CD14-positive monocyte (primary cell): ENCODE data around the gene KCNC1. TPM values are rescaled to one million over a fixed set of nuclear protein-coding genes. Genes with fewer than 3 reads are reported as not detected.

Experiments
- DNase-seq, 3 donors: peaks; one replicate each; pipeline ENCODE4 v3.0.0-alpha.2; 2011 to 2022
- H2AFZ ChIP-seq: 2 replicates; pipeline ENCODE4 v1.6.0; 2012; ENCODE audit warnings: mild to moderate bottlenecking, low read depth, low read length, inconsistent platforms; ENCODE audit not compliant: insufficient read depth, poor library complexity, severe bottlenecking
- H3K27ac ChIP-seq, 2 donors: 1 replicate in 1 of 2; 2 replicates in 1 of 2; pipeline ENCODE4 v1.5.1; 2012 to 2013; ENCODE audit warnings: low read length in 2 of 2, control low read depth in 1 of 2, inconsistent platforms in 1 of 2, low read depth in 1 of 2, mild to moderate bottlenecking in 1 of 2
- H3K27me3 ChIP-seq, 2 donors: one replicate each; pipeline versions ENCODE4 v1.6.0 to v1.6.1; 2011 to 2013; ENCODE audit warnings: low read length in 2 of 2; ENCODE audit not compliant: control insufficient read depth in 2 of 2, insufficient read depth in 2 of 2
- H3K36me3 ChIP-seq, 2 donors: replicated peaks in 1 of 2; 1 replicate in 1 of 2; 2 replicates in 1 of 2; pipeline versions ENCODE4 v1.5.1 to v1.6.1; 2012 to 2013; ENCODE audit warnings: low read length in 2 of 2, control low read depth in 1 of 2, inconsistent platforms in 1 of 2, mild to moderate bottlenecking in 1 of 2; ENCODE audit not compliant: insufficient read depth in 2 of 2, control insufficient read depth in 1 of 2
- H3K4me1 ChIP-seq, 2 donors: 1 replicate in 1 of 2; 2 replicates in 1 of 2; pipeline versions ENCODE4 v1.5.1 to v1.6.1; 2012 to 2013; ENCODE audit warnings: low read length in 2 of 2, control low read depth in 1 of 2, inconsistent platforms in 1 of 2, mild to moderate bottlenecking in 1 of 2, moderate library complexity in 1 of 2; ENCODE audit not compliant: insufficient read depth in 2 of 2, control insufficient read depth in 1 of 2
- H3K4me2 ChIP-seq: replicated peaks from 2 replicates; pipeline ENCODE3; 2012; ENCODE audit warnings: low read length, moderate library complexity, mild to moderate bottlenecking; ENCODE audit not compliant: poor library complexity, severe bottlenecking; ENCODE audit errors: extremely low read depth
- H3K4me3 ChIP-seq, 3 experiments: fragments of 200-600 bp in 1 of 3; sonication (generic) in 1 of 3; replicated peaks in 1 of 3; 1 replicate in 2 of 3; 2 replicates in 1 of 3; pipeline ENCODE4 v1.5.1; 2011 to 2013; ENCODE audit warnings: low read length in 3 of 3, mild to moderate bottlenecking in 3 of 3, control low read depth in 2 of 3, low read depth in 2 of 3, inconsistent platforms in 1 of 3, moderate library complexity in 1 of 3
- H3K79me2 ChIP-seq: 2 replicates; pipeline ENCODE4 v1.6.0; 2012; ENCODE audit warnings: mild to moderate bottlenecking, control low read depth, inconsistent platforms, low read length, moderate library complexity; ENCODE audit not compliant: insufficient read depth
- H3K9ac ChIP-seq: 2 replicates; pipeline ENCODE4 v1.6.0; 2017; ENCODE audit warnings: low read length, mild to moderate bottlenecking; ENCODE audit not compliant: insufficient read depth, poor library complexity, severe bottlenecking
- H3K9me3 ChIP-seq, 2 donors: replicated peaks in 1 of 2; 1 replicate in 1 of 2; 2 replicates in 1 of 2; pipeline versions ENCODE4 v1.5.1 to v1.6.1; 2012 to 2013; ENCODE audit warnings: low read length in 2 of 2, control low read depth in 1 of 2; ENCODE audit not compliant: control insufficient read depth in 1 of 2, insufficient read depth in 1 of 2
- H4K20me1 ChIP-seq: 2 replicates; pipeline ENCODE4 v1.6.0; 2012; ENCODE audit warnings: mild to moderate bottlenecking, low read length, control low read depth, moderate library complexity; ENCODE audit not compliant: insufficient read depth
- H3K27ac Mint-ChIP-seq, 7 donors: one replicate each; pipeline ENCODE4 v1.8.0; 2020; ENCODE audit warnings: mild to moderate bottlenecking in 7 of 7, mixed read lengths in 7 of 7, moderate library complexity in 6 of 7, inconsistent platforms in 2 of 7
- H3K27me3 Mint-ChIP-seq, 3 donors: one replicate each; pipeline ENCODE4 v1.8.0; 2021 to 2022; ENCODE audit warnings: low read depth in 3 of 3, mild to moderate bottlenecking in 3 of 3, mixed read lengths in 3 of 3, moderate library complexity in 3 of 3, inconsistent platforms in 1 of 3
- H3K36me3 Mint-ChIP-seq, 2 donors: one replicate each; pipeline ENCODE4 v1.8.0; 2020; ENCODE audit warnings: mixed read lengths in 2 of 2, inconsistent platforms in 1 of 2, mild to moderate bottlenecking in 1 of 2
- H3K4me1 Mint-ChIP-seq: one replicate; pipeline ENCODE4 v1.8.0; 2020; ENCODE audit warnings: mild to moderate bottlenecking, mixed read lengths
- H3K4me3 Mint-ChIP-seq, 2 donors: one replicate each; pipeline ENCODE4 v1.8.0; 2020; ENCODE audit warnings: mild to moderate bottlenecking in 2 of 2, mixed read lengths in 2 of 2, moderate library complexity in 1 of 2
- H3K9me3 Mint-ChIP-seq, 7 donors: one replicate each; pipeline ENCODE4 v1.8.0; 2020 to 2022; ENCODE audit warnings: mixed read lengths in 7 of 7, mild to moderate bottlenecking in 6 of 7, moderate library complexity in 6 of 7, inconsistent platforms in 2 of 7
- CTCF ChIP-seq: fragments of 200-600 bp; IDR thresholded peaks from one replicate; pipeline ENCODE4 v1.8.0; 2022; ENCODE audit warnings: antibody characterized with exemption, mild to moderate bottlenecking
- WGBS: methylation state at CpG from one replicate; pipeline ENCODE4 v1.1.5; 2013; ENCODE audit warnings: missing lambda C conversion rate; ENCODE audit not compliant: insufficient coverage; 5-methylcytosine and 5-hydroxymethylcytosine counted together
- intact Hi-C, 2 donors: fragments of 100-400 bp; cut with micrococcal nuclease; formaldehyde crosslinking; loops; one replicate each; pipeline versions ENCODE4 v1.15.0 to v1.15.1; 2023
- polyA plus RNA-seq, 3 donors: library from polyadenylated mRNA; depleted of rRNA in 1 of 3; unstranded in 2 of 3; stranded (reverse) in 1 of 3; fragments of 300-500 nt in 2 of 3; fragments of >200 nt in 1 of 3; fragmentation: Illumina TruSeq in 2 of 3; gene quantifications; 1 replicate in 2 of 3; 2 replicates in 1 of 3; pipeline ENCODE4 v1.2.3, GENCODE V29; 2012 to 2021

The KCNC1 gene
- polyA plus RNA-seq, 3 donors: not detected

GRCh38 chr11:17775035-17775348 lies 40.4 kb downstream of the KCNC1 start:
- H3K9me3 ChIP-seq: no peaks in the 10 kb centered on the region
- H4K20me1 ChIP-seq: no peaks in the 10 kb centered on the region
- DNase-seq: no peak
- Mint-ChIP-seq H3K27ac (no peak overlapping the region), H3K9me3 (peaks cover 0 to 2% (median 0%) of the 10 kb centered on the region in 7 donors), H3K27me3 (peaks cover 0 to 6% (median 0%) of the 10 kb centered on the region in 3 donors), H3K36me3 (no peaks in the 10 kb centered on the region), H3K4me1 (no peaks in the 10 kb centered on the region), H3K4me3 (no peak overlapping the region)
- no peaks in the 10 kb centered on the region for H3K27me3 ChIP-seq
- H3K4me1 ChIP-seq: no peaks in the 10 kb centered on the region
- no peak overlapping the region for H2AFZ ChIP-seq
- H3K36me3 ChIP-seq: no peaks in the 10 kb centered on the region
- no peak overlapping the region for H3K4me2 ChIP-seq
- WGBS: 90% methylated on average over 2 of the region's 3 CpGs
- no peaks in the 10 kb centered on the region for H3K79me2 ChIP-seq
- TF ChIP-seq CTCF: no peak
- H3K9ac ChIP-seq: no peak overlapping the region
- intact Hi-C loops: no loop called here
- no peak overlapping the region for H3K4me3 ChIP-seq
- H3K27ac ChIP-seq: no peak overlapping the region

- WGBS: 96% methylated on average over 9 of the region's 18 CpGs
- no peak for TF ChIP-seq CTCF
- Mint-ChIP-seq H3K4me1 (no peaks in the 10 kb centered on the region), H3K4me3 (no peak overlapping the region), H3K27ac (no peak overlapping the region), H3K27me3 (peaks cover 0 to 6% (median 0%) of the 10 kb centered on the region in 3 donors), H3K9me3 (peaks cover 0 to 2% (median 0%) of the 10 kb centered on the region in 7 donors), H3K36me3 (no peaks in the 10 kb centered on the region)
- Histone ChIP-seq H3K79me2 (no peaks in the 10 kb centered on the region), H4K20me1 (no peaks in the 10 kb centered on the region), H3K27ac (no peak overlapping the region), H3K9me3 (no peaks in the 10 kb centered on the region), H3K9ac (no peak overlapping the region), H3K4me1 (no peaks in the 10 kb centered on the region), H3K4me2 (no peak overlapping the region), H2AFZ (no peak overlapping the region), H3K36me3 (no peaks in the 10 kb centered on the region), H3K4me3 (no peak overlapping the region), H3K27me3 (no peaks in the 10 kb centered on the region)
- intact Hi-C loops: no loop called here
- DNase-seq: no peak
Observed at GRCh38 chr11:17775507-17776211, 41.1 kb downstream of the KCNC1 start.
